Kidney glomerular epithelial cell (primary cell): ENCODE results near the gene PPTC7.
"Not testable (repeated sequence)": the region's sequence is repeated elsewhere in the genome, so short reads cannot be mapped to it uniquely, and the experiment has no call there.

Source experiments
- DNase-seq: peaks from one replicate; lab custom pipeline; 2025; lab: John Stamatoyannopoulos, UW

The PPTC7 gene

DNA sequence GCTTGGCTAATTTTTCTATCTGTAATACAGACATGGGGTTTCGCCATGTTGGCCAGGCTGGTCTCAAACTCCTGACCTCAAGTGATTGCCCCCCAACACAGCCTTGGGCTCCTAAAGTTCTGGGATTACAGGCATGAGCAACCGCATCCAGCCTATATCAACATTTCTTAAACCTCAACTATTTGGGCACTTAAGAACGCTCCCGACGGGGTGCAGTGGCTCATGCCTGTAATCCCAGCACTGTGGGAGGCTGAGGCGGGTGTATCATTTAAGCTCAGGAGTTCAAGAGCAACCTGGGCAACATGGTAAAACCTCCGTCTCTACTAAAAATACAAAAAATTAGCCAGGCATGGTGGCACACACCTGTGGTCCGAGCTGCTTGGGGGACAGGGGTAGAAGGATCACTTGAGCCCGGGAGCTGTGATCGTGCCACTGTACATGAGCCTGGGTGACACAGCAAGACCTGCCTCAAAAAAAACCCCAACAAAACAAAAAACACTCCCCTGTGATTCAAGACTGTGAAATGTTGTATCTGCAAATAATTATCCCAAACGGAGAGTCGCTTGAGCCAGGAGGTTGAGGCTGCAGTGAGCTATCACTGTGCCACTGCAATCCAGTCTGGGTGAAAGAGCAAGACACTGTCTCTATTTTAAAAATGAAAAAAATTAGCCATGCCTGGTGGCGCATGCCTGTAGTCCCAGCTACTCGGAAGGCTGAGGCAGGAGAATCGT, 21.5 kb downstream of the PPTC7 start:
- DNase-seq = no peak

DNA sequence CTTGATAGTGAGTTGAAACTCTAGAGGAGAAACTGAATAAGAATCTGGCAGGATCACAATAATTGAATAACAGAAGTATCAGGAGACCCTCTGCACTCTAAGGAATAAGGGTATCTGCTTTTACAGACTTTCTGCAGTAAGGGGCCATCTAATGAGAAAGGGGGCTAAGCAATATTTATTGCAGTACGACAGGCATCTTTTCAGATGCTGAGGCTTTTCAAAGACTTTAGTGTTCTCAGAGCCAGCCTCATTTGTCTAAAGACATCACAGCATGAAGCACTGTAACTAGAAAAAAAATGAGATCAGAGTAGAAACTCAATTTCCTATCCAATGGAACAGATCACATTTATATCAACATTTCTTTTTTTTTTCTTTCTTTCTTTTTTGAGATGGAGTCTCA, 22.2 kb downstream of the PPTC7 start:
- no peak for DNase-seq

DNA sequence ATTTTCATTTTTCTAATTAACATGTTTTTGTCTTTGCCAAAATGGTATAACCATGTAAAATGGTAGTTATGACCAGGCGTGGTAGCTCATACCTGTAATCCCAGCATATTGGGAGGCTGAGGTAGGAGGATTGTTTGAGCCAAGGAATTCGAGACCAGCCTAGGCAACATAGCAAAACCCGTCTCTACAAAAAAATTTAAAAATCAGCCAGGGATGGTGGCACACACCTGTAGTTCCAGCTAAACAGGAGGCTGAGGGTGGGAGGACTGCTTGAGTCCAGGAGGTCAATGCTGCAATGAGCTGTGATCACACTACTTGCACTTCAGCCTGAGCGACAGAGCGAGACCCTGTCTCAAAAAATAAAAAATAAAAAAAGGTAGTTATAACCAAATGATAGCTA, 23.1 kb downstream of the PPTC7 start:
- DNase-seq = no peak

DNA sequence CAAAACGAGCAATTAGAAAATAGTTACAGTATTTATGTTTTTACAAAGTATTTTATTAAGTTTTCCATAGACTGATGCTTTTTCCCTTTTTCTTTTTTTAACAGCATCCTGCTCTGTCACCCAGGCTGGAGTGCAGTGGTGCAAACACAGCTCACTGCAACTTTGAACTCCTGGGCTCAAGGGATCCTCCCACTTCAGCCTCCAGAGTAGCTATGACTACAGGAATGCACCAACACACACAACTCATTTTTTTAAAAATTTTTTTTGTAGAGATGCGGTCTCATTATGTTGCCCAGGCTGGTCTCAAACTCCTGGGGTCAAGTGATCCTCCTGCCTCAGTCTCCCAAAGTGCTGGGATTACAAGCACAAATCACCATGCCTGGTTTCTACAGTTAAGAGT, 24.2 kb downstream of the PPTC7 start:
- not testable (repeated sequence) for DNase-seq

DNA sequence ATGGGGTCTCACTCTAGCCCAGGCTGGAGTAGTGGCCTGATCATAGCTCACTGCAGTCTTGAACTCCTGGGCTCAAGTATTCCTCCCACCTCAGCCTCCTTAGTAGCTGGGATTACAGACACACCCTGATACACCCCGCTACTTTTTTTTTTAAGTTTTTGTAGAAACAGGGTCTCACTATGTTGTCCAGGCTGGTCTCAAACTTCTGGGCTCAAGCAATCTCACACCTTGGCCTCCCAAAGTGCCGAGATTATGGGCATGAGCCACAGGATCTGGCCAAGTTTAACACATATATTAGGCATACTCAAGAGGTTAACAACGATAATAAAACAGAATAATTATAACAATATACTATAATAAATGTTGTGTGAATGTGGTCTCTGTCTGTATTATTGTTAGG, 25.8 kb downstream of the PPTC7 start:
- no peak for DNase-seq

GRCh38 chr12:110556705-110557104, 26.4 kb downstream of the PPTC7 start:
- no peak for DNase-seq

- peak; percentile 12 for DNase-seq
These were observed 27.3 kb downstream of the PPTC7 start for GRCh38 chr12:110555577-110556406.

DNA sequence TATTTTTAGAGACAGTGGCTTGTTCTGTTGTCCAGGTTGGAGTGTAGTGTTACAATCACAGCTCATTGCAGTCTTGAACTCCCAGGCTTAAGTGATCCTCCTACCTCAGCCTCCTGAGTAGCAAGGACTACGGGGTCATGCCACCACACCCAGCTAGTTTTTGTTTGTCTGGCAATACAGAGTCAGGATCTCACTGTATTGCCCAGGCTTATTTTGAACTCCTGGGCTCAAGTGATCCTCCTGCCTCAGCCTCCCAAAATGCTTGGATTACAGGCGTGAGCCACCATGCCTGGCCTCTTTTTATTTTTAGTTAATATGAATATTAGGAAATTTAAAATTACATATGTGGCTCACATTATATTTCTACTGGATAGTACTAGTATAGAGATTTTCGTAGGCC, 28.9 kb downstream of the PPTC7 start:
- DNase-seq = no peak

DNA sequence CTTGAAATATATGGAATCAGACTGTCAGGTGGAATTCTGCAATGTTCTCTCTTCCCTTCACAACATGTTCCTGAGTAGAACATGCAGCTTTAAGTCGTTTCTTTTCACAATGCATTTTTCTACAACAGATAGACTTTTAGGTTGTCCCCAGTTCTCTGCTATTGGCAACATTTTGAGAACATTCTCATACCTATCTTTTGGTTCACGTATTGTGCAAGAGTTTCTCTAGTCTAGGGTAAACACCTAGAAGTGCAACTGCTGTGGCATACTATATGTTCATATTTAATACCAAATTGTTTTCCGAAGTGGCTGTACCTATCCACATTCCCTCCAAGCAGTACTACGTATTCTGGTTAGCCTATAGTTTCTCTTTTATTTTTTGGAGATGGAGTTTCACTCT, 32.1 kb downstream of the PPTC7 start:
- no peak for DNase-seq

DNA sequence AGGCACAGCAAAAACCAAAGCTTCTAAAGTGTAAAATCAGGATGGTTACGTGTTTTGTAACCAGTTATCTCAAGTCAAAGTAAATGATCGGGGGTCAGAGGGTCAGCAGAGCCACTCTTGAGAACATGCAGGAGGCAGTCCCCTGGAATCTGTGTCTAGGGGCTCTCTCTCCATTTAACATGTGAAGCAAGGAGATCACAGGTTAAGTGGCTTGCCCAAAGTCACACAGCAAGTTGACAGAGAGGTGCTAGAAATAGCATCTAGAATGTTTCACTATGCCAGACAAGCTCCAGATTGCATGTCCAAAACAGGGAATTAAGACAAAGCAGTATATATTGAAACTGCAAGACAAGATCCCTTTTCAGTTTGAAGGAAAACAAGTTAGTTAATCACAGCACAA, 33.4 kb downstream of the PPTC7 start:
- no peak for DNase-seq

DNA sequence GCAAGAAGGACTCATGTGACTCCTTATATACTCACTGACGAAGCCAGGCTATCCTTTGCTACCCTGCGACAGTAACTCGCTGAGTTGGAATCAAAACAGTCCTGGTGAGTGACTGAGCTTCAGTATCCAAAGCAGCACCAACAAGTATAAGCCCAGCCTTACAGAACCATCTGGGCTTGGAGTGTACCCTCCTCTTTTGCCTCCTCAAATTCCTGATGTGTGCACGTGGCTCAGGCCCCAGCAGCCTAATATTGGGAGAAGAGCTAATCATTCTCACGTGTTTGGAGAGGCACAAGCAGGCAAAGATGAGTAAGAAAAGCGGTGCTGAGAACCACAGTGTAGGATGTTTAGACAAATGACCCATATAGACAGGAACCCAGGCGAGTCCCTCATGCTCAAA, 34.4 kb downstream of the PPTC7 start:
- DNase-seq = no peak

GRCh38 chr12:110547090-110547489, 36.0 kb downstream of the PPTC7 start:
- DNase-seq = no peak

DNA sequence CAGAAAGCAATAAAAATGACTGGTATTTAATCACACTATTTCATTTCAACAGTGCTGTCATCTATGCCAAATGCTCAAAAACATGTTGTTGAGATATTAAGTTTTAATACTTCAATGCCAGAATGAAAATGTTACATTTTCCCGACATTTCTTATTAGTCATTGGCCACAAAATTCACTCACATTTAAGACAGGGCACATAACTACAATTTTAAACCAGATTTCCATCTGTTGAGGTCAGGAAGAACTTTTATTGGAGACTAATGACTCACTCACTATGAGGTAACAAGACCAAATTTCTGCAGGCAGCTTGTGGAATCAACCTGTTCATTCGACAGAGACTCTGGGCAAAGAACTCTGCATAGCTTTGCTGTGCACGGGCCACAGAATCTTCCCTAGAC, 36.8 kb downstream of the PPTC7 start:
- peak; percentile 39 for DNase-seq

GRCh38 chr12:110545812-110546211, 37.3 kb downstream of the PPTC7 start:
- no peak for DNase-seq

- not testable (repeated sequence) for DNase-seq
These were observed 37.9 kb downstream of the PPTC7 start for GRCh38 chr12:110545259-110545658.

- DNase-seq = no peak
These were observed 39.2 kb downstream of the PPTC7 start for GRCh38 chr12:110543965-110544364.

DNA sequence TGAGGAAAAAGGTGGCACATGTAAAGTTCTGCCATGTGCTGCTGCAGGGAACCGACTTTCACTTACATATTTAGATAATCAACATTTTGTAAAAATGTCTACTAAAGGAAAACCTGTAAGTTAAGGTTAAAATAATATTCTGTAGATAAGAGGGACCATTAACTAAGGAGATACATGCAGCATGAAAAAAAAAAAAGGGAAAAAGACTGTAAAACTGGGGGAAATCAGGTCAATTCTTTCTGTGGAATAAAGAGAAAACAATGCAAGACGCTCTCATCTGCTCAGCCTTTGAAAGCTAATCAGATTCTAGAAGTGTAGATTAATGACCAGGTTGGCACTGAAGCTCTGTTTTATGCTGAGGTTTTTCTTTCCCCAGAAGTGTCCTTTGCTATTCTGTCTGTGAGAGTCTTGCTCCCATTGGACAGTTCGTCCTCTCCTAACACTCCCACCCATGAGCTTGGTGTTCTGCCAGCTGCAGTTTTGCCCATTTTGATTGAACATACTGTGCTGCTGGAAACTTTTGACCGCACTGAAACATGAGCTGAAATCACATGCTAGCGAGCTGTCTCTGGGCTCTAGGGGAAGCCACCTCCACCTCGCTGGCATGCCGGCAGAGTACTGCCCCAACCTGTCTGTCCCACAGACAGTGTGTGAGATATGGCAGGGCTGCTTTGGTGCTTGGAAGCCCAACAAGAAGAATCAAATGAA, 39.7 kb downstream of the PPTC7 start:
- DNase-seq = peak; percentile 73

DNA sequence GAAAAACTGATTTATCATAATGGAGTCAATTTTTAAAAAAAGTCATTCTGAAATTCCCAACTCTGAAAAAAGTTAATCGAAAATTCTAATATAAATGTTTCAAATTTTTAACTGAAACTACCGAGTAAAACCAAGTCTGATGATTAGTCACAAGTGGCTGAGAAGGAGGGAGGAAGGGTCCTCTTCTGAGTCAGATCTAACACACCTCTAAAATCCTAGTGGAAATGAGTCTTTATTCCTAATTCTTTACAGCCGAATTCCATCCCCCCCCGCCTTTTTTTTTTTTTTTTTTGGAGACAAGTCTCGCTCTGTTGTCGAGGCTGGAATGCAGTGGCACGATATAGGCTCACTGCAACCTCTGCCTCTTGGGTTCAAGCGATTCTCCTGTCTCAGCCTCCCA, 43.1 kb downstream of the PPTC7 start:
- no peak for DNase-seq

GRCh38 chr12:110538869-110539622, 44.1 kb downstream of the PPTC7 start:
- no peak for DNase-seq

DNA sequence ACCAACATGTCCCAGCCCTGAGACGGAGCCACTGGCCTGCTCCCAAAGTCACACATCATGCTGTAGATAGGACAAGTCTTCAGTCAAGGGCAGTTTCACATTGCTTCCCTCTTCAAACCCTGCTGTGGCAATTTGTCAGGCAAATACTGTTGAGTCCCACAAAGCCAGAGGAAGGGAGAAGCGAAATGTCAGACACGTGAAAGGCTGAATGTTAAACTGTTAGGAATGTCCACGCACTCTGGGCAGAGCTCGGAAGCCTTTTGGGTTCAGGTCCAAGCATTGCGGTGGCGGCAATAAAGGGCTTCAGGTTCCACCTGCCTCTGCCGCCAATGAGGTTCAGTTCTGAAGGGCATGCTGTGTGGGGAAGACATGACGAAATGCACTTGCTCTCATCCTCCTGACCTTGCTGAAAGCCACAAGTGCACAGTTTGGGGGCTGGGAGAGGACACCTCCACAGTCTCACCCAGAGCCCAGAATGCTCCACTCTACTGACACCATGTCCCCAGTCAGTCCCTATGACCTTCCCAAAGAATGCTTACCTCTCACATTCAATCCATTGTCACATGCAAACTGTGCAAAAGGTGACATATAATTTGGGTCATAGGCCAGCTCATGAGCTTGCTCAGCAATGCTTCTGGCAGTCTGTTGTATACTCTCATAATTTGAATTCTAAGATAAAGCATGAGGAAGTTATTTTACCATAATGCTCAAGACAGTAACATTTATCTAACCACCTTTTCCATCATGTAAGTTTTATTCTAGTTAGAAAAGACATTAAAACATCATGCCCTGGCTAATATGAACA, 45.3 kb downstream of the PPTC7 start:
- no peak for DNase-seq
